ENCODE measurements around the gene TACR1.
"Not testable (repeated sequence)": the region's sequence is repeated elsewhere in the genome, so short reads cannot be mapped to it uniquely, and the experiment has no call there.

The TACR1 gene

DNA sequence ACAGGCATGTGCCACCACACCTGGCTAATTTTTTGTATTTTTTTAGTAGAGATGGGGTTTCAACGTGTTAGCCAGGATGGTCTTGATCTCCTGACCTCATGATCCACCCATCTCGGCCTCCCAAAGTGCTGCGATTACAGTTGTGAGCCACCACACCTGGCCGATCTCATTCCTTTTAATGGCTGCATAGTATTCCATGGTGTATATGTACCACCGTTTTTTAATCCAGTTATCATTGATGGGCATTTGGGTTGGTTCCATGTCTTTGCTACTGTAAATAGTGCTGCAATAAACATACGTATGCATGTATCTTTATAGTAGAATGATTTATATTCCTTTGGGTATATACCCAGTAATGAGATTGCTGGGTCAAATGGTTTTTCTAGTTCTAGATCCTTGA is 51.4 kb downstream of the TACR1 start:
- H3K4me3 ChIP-seq (ENCODE audit: low read depth, low read length): not testable (repeated sequence)

GRCh38 chr2:75146606-75147332 is 52.6 kb downstream of the TACR1 start:
- H3K4me3 ChIP-seq (ENCODE audit: low read depth, low read length): no peak overlapping the region

- H3K4me3 ChIP-seq (ENCODE audit: low read depth, low read length): not testable (repeated sequence)
Measured at GRCh38 chr2:75146221-75146605, 53.1 kb downstream of the TACR1 start.

DNA sequence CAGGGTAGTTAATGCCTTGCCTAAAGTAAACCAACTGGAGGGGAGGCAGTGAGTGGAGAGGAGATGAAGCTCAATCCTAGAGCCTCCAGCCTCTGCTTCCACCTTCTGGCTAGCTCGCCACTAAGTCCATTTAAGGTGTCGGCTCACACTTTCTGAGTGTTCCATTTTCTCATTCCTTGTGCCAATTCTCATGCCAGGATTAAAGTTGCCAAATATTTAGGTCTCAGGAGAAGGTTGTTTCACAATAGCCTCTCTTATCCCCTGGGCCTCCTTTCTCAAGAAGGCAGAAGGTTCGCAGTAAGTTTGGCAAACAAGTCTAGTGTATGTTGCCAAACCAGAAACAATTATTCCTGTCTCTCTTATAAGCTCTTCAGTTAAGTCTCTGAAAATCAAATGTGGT is 57.2 kb downstream of the TACR1 start:
- no peak overlapping the region for H3K4me3 ChIP-seq (ENCODE audit: low read depth, low read length)

- H3K4me3 ChIP-seq (ENCODE audit: low read depth, low read length): no peak overlapping the region
Measured at GRCh38 chr2:75140288-75140687, 59.0 kb downstream of the TACR1 start.

- no peak overlapping the region for H3K4me3 ChIP-seq (ENCODE audit: low read depth, low read length)
Measured at GRCh38 chr2:75139171-75139570, 60.1 kb downstream of the TACR1 start.

GRCh38 chr2:75138528-75138927 is 60.8 kb downstream of the TACR1 start:
- no peak overlapping the region for H3K4me3 ChIP-seq (ENCODE audit: low read depth, low read length)

- no peak overlapping the region for H3K4me3 ChIP-seq (ENCODE audit: low read depth, low read length)
Measured at GRCh38 chr2:75135776-75136400, 63.4 kb downstream of the TACR1 start.

DNA sequence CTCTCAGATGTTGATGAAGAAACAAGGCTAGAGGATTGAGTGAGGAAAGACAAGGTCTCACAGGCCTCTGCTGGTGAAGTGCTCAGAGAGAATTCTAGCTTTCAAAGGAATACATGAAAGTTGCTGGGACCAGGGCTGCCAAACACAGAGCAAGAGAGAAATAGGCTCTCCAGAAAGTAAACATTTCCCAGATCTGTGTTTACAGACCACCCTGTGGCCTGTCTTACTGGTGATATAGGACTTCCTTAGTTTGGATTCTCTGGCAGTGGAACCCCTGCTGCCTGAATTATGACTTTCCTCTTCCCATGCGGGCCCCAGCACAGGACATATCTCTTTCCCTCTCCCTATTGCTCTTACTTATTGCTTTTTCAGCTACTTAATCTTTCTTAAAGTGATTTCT is 64.5 kb downstream of the TACR1 start:
- H3K4me3 ChIP-seq (ENCODE audit: low read depth, low read length): no peak overlapping the region

DNA sequence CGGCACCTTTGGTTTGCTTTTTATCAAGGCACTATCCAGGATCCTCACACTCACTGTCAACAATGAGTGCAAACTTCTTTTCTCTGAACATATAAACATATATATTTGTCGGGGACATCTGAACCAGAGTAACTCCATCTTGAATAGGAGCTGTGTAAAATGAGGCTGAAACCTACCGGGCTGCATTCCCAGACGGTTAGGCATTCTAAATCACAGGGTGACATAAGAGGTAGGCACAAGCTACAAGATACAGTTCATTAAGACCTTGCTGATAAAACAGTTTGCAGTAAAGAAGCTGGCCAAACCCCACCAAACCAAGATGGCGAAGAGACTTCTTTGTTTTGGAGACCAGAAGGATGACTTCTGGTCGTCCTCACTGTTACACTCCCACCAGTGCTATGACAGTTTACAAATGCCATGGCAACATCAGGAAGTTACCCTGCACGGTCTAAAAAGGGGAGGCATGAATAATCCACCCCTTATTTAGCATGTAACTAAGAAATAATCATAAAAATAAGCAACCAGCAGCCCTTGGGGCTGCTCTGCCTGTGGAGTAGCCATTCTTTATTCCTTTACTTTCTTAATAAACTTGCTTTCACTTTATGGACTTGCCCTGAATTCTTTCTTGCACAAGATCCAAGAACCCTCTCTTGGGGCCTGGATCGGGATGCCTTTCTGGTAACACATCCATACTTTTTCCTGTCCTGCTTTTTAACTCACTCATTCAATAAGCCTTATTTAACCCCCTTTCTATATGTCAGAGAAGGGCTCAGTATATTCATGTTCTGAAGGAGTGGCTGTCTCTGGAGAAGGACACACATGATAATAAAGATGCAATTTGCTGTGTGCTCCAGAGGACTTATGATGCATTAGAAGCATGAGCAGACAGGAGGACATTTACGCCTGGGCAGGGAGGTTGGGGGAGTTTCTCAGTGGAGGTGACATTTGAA is 65.4 kb downstream of the TACR1 start:
- H3K4me3 ChIP-seq (ENCODE audit: low read depth, low read length): no peak overlapping the region

DNA sequence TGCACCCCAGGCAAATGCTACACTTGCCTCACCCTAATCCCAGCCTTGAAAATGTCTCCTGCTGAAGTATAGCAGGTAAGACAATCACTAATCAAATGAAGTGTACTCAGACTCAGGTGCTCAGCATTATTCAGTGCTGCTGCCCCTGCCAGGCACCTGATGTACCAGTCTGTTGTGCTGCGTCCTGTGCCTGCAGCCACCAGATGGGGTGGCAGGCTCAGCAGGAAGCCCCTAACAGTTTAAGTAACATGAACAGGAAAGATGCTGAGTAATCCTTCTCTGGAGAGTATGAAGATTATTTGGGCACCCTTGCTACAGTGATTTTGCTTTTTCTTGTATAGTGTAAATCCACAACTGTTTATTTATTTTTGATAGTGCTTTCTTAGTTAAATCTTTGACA is 69.1 kb downstream of the TACR1 start:
- H3K4me3 ChIP-seq (ENCODE audit: low read depth, low read length): no peak overlapping the region

DNA sequence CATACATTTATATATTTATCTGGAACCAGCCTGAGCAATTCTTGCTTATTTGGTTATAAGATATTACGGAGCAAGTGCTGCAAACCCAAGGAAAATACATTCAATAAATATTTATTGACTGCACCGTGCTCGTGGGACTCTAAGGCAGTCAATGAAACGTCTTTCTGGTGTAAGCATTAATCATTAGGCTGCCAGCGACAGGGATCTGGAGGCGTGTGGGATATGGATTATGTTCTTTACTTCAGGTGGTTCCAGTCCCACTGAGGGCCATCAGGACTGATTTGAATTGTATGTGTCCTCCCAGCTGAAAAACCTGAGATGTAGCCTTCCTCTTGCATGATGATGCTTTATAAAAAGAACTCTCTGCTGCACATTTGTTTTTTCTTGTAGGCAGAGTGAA is 75.4 kb downstream of the TACR1 start:
- H3K4me3 ChIP-seq (ENCODE audit: low read depth, low read length): no peak overlapping the region

DNA sequence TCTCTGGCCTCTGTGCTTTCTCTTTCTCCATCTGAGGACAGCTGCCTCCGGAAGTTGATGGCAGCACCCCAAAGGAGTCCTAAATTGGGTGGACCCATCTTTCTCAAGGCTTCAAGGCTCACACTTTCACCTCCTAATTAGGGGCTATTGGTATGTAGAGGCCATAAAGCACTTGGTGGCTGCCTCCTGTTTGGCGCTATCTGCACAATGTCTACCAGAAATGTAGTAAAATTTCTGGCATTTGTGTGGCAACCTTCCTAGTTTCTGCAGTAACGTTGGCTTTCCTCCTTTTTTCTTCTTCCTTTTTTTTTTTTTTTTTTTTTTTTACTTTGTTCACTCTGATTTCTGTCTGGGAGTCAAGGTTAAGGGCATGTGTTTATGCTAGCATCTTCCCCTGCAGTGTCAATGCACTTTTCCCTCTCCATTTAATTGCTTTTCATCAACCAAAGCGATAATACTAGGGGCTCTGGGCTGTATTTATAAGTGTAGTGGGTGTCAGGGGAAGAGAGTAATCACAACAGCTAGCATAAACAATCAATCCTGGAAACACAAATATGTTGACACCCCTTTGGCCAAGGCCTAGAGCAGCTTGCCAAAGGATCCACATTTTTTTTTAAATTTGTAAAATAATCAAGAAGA is 86.0 kb downstream of the TACR1 start:
- no peak overlapping the region for H3K4me3 ChIP-seq (ENCODE audit: low read depth, low read length)

DNA sequence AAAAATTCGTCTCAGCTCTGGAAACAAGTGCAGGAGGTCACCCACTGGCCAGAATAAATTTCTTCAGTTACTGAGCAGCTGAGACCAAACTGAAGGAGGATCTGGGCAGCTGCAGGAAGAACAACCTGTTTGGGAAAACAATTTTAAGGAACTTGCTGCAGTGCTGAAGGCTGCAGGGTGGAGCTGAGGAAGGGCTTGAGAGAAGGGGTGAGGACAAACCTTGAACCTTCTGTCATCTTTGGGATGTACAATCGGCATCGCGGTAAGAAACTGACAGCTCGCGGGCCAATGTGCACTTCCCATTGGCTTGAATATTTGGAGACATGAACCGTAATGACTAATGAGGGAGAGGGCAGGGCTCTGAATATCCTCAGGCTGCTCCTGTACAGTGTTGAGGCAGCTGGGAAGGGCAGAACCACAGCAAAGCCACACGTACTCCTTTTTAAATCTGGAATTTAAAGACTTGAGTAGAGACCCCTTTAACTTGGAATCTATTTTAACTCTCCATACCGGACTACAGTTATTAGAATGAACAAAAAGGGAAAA is 90.3 kb downstream of the TACR1 start:
- no peak overlapping the region for H3K4me3 ChIP-seq (ENCODE audit: low read depth, low read length)

DNA sequence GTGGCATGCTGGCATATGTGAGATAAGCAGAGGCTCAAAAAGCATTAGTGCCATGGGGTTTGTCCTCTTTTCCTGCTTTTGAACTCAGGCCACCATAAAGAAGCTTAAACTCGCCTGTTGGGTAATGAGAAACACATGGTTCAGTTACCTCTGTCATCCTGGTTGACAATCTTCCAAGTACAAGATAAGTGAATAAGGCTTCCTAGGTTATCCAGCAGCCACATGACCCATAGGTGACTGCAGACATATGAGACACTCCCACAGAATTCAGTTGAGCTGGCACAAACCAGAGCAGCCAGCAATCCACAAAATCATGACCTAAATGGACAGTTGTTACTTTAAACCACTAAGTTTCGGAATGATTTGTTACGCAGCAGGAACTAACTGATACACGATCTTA is 97.3 kb downstream of the TACR1 start:
- H3K4me3 ChIP-seq (ENCODE audit: low read depth, low read length): no peak overlapping the region

GRCh38 chr2:75100801-75101151 is 98.5 kb downstream of the TACR1 start:
- no peak overlapping the region for H3K4me3 ChIP-seq (ENCODE audit: low read depth, low read length)

DNA sequence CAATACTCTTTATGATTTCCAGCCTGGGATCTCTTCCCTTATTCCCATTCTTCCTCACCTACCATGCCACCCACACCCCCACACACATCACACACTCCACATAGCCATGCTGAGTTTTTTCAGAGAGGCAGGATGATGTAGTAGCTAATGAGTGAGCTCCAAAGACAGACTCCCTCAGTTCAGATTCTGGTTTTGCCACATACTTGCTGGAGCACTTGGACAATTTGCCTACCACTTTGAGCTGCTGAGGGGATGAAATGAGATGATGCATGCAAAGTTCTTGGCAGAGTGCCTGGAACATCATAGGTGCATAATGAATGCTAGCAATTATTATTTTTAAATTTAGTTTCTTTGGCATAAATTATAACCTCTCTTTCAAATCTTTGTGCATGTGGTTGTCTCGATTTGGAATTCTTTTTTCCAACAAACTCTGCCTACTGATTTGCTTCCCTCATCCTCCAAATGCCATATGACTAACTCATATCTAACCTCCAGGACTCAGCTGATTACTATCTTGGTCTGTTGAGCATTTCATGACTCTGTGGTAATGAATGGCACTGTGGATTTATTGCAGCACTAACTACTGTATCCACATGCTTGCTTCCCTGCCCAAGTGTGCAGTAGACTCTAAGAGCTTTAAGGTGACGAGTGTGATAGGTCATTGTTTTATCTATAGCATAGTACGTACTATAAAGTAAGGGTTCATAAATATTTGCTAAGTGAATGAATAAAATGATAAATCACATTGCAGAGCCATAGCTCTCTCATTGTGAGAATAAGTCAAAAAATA is 99.1 kb downstream of the TACR1 start:
- no peak overlapping the region for H3K4me3 ChIP-seq (ENCODE audit: low read depth, low read length)

GRCh38 chr2:75099521-75099922 is 99.8 kb downstream of the TACR1 start:
- H3K4me3 ChIP-seq (ENCODE audit: low read depth, low read length): no peak overlapping the region

DNA sequence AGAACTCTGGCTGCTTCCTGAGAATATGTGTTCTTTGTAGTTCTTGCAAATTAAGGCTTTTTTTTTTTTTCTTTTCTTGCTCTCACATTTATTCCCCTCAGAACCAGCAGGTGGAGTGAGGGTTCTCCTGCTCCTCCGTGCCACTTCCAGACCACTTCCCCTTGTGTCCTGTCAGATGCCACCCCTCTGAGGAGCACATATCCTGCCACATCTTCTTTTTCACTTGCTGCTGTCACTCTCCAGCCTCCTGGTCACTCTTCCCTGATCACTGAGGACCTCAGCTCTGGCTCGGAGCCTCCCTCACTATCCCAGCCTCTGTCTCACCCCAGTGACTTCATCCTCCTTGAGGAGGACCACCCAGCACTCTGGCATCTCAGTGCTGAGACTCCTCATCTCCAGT is 100.5 kb downstream of the TACR1 start:
- no peak overlapping the region for H3K4me3 ChIP-seq (ENCODE audit: low read depth, low read length)

GRCh38 chr2:75097831-75098230 is 101.5 kb downstream of the TACR1 start:
- no peak overlapping the region for H3K4me3 ChIP-seq (ENCODE audit: low read depth, low read length)
